ENCODE results near the gene ARL2BP.
"Not testable (repeated sequence)": the region's sequence is repeated elsewhere in the genome, so short reads cannot be mapped to it uniquely, and the experiment has no call there.

ARL2BP gene

GRCh38 chr16:57264381-57264780 lies 19.3 kb downstream of the ARL2BP start:
- DNase-seq (ENCODE audit: low read depth), result no peak
- no peak overlapping the region for H3K4me3 ChIP-seq (ENCODE audit: low read depth, low read length)
- TF ChIP-seq CTCF (conservative IDR thresholded peaks at IDR 0.05; ENCODE audit: low read depth, low read length), result no peak

- TF ChIP-seq CTCF (conservative IDR thresholded peaks at IDR 0.05; ENCODE audit: low read depth, low read length), result no peak
- no peak overlapping the region for H3K4me3 ChIP-seq (ENCODE audit: low read depth, low read length)
- DNase-seq (ENCODE audit: low read depth), result no peak
Observed at GRCh38 chr16:57264950-57265371, 19.9 kb downstream of the ARL2BP start.

- TF ChIP-seq CTCF (conservative IDR thresholded peaks at IDR 0.05; ENCODE audit: low read depth, low read length), result no peak
- no peak overlapping the region for H3K4me3 ChIP-seq (ENCODE audit: low read depth, low read length)
- no peak for DNase-seq (ENCODE audit: low read depth)
Observed at GRCh38 chr16:57265850-57266530, 20.9 kb downstream of the ARL2BP start.

DNA sequence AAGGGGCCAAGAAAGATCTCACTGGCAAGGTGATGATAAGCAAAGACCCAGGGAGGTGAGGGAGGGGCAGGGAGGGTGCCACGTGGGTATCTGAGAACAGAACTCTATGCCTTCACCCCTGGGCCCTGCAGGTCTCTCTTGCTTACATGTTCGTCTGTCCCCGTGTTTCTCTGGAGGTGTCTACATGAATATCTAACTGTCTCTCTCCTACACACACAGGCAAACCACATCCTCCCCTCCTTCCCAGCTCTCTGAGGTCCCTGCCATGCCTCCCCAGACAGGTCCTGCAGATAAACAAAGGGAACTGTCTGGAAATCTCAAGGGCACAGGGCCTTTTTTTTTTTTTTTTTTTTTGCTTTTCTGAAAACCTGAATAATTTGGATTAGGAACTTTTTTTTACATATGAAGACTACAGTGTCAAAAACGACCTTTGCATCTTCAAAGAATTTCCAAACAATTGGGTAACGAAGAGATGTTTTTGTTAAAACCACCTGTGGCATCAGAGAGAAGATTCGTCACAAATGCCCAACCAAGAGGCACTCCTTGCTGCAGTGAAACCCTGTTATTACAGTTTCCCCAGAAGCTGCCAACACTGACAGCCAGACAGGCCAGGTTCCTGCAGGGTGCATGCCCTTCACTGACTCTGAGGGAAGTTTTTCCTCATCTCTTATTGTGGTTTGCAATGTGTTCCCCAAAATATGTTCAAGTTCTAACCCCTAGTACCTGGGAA lies 21.6 kb downstream of the ARL2BP start:
- no peak for DNase-seq (ENCODE audit: low read depth)
- TF ChIP-seq CTCF (conservative IDR thresholded peaks at IDR 0.05; ENCODE audit: low read depth, low read length), result no peak
- no peak overlapping the region for H3K4me3 ChIP-seq (ENCODE audit: low read depth, low read length)

- not testable (repeated sequence) for H3K4me3 ChIP-seq (ENCODE audit: low read depth, low read length); DNase-seq (ENCODE audit: low read depth)
Observed at GRCh38 chr16:57267343-57267742, 22.3 kb downstream of the ARL2BP start.

DNA sequence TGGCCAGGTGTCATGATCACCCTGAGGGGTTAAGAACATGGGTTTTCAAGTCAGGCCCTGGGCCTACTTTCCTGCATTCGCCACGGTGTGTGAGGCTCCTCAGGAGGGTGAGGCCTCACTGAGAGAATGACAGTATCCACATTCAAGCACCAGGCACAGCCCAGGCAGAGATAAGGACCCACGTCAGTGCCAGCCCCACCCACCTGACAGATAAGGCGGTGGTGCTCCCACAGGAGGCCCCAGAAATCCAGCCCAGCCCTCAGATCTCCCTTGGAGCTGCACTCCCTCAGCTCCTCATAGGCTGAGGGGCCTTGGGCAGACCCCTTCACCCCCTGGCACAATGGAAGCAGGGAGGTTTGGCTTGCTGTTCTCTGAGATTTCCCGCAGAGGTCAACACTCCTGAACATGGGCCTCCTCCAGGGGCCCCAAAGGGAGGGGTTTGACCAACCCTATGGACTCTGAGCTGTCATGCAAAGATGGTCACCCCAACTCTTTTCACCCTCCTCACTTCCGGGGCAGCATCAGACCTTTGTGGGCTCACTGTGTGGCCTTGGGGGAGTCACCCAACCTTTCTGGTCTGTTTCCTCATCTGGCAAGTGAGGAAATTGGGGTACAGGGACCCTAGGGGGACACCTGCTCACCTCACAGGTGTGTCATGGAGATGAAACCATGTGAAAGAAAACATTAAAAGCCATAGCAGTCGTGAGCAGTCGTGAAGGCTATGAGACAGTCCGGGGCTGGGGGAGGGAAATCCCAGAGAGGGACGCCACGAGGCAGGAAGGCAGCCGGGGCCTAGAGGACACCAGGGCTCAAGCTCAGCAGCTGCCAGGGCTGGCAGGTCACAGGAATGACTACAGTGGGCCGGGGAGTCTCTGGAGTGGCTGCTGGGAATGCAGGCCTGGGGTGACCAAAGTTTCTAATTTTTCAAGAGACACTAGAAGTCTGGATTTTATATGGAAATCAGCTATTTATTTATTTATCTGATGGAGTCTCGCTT lies 24.0 kb downstream of the ARL2BP start:
- peak; percentile 39 for DNase-seq (ENCODE audit: low read depth)
- no peak overlapping the region for H3K4me3 ChIP-seq (ENCODE audit: low read depth, low read length)
- no peak for TF ChIP-seq CTCF (conservative IDR thresholded peaks at IDR 0.05; ENCODE audit: low read depth, low read length)

All from choroid plexus epithelial cell (primary cell).